Endothelial cell of umbilical vein (primary cell): ENCODE data around the gene CANT1. TPM values are rescaled to one million over a fixed set of nuclear protein-coding genes. Genes with fewer than 3 reads are reported as not detected.

Experiments
- BruUV-seq: library from RNA; stranded (reverse); fragments of 400-500 nt; replicated peaks from 2 replicates; lab custom pipeline; 2021; lab: Mats Ljungman, UMichigan
- CTCF ChIA-PET: fragments of 300-600, 350-600 bp; sonication (Branson Sonifier 250); formaldehyde crosslinking; loops from one replicate; lab custom pipeline; 2021; ENCODE audit warnings: antibody characterized with exemption, inconsistent platforms; lab: Charles Lee
- POLR2A ChIA-PET: fragments of 300-600, 350-600 bp; sonication (Branson Sonifier 250); formaldehyde crosslinking; loops from one replicate; lab custom pipeline; 2021; ENCODE audit warnings: antibody characterized with exemption, inconsistent platforms; lab: Charles Lee
- DNase-seq: peaks from one replicate; pipeline ENCODE4 v3.0.0-alpha.2; 2011; ENCODE audit warnings: low read depth, low spot score
- FAIRE-seq: peaks from 2 replicates; lab custom pipeline; 2011; peaks lifted over from hg19 to GRCh38; lab: Jason Lieb, UNC
- H2AFZ ChIP-seq: 2 replicates; pipeline ENCODE4 v1.6.0; 2012; ENCODE audit warnings: low read depth, low read length, control low read depth, inconsistent platforms
- H3K27ac ChIP-seq: 2 replicates; pipeline ENCODE4 v1.5.1; 2011; ENCODE audit warnings: low read depth, mild to moderate bottlenecking, control low read depth, low read length, moderate library complexity; ENCODE audit not compliant: insufficient read depth
- H3K27me3 ChIP-seq, 2 experiments: 2 replicates each; pipeline versions ENCODE4 v1.6.0 to v1.6.1; 2011; ENCODE audit warnings: low read length in 2 of 2, mixed read lengths in 1 of 2; ENCODE audit not compliant: control insufficient read depth in 2 of 2, insufficient read depth in 2 of 2
- H3K36me3 ChIP-seq, 2 experiments: 2 replicates in 1 of 2; 3 replicates in 1 of 2; pipeline ENCODE4 v1.5.1; 2011; ENCODE audit warnings: low read length in 2 of 2, mild to moderate bottlenecking in 1 of 2, moderate library complexity in 1 of 2; ENCODE audit not compliant: control insufficient read depth in 2 of 2, insufficient read depth in 2 of 2; ENCODE audit errors: extremely low read depth in 1 of 2
- H3K4me1 ChIP-seq: 3 replicates; pipeline ENCODE4 v1.5.1; 2011; ENCODE audit warnings: mild to moderate bottlenecking, low read length; ENCODE audit not compliant: control insufficient read depth, insufficient read depth; ENCODE audit errors: extremely low read depth
- H3K4me2 ChIP-seq: 2 replicates; pipeline ENCODE4 v1.6.1; 2011; ENCODE audit warnings: low read length, control low read depth, mixed read lengths; ENCODE audit not compliant: insufficient read depth
- H3K4me3 ChIP-seq, 3 experiments: fragments of 200-600 bp in 1 of 3; sonication (generic), shearing (Covaris generic) in 1 of 3; replicated peaks in 1 of 3; 2 replicates each; pipeline ENCODE4 v1.5.1; 2011 to 2016; ENCODE audit warnings: control low read depth in 3 of 3, low read length in 3 of 3, mild to moderate bottlenecking in 2 of 3, inconsistent platforms in 1 of 3, low read depth in 1 of 3, moderate library complexity in 1 of 3; ENCODE audit not compliant: insufficient read depth in 1 of 3
- H3K79me2 ChIP-seq: 2 replicates; pipeline ENCODE4 v1.6.0; 2012; ENCODE audit warnings: low read length, inconsistent platforms; ENCODE audit not compliant: control insufficient read depth, insufficient read depth
- H3K9ac ChIP-seq: replicated peaks from 2 replicates; pipeline ENCODE3; 2011; ENCODE audit warnings: low read length, control low read depth; ENCODE audit not compliant: insufficient read depth; ENCODE audit errors: extremely low read depth
- H3K9me1 ChIP-seq: replicated peaks from 3 replicates; pipeline ENCODE4 v1.6.0; 2011; ENCODE audit warnings: mild to moderate bottlenecking, low read length; ENCODE audit not compliant: control insufficient read depth, insufficient read depth; ENCODE audit errors: extremely low read depth
- H3K9me3 ChIP-seq: replicated peaks from 2 replicates; pipeline ENCODE4 v1.5.1; 2012; ENCODE audit warnings: low read length, inconsistent platforms; ENCODE audit not compliant: control insufficient read depth, insufficient read depth
- H4K20me1 ChIP-seq: replicated peaks from 2 replicates; pipeline ENCODE3; 2011; ENCODE audit warnings: mild to moderate bottlenecking, low read length; ENCODE audit not compliant: control insufficient read depth, insufficient read depth; ENCODE audit errors: extremely low read depth
- CTCF ChIP-seq, 2 donors: IDR thresholded peaks; 1 replicate in 1 of 2; 2 replicates in 1 of 2; pipeline ENCODE4 v1.5.1; 2011; ENCODE audit warnings: low read length in 2 of 2, mild to moderate bottlenecking in 2 of 2, moderate library complexity in 2 of 2, control low read depth in 1 of 2, inconsistent platforms in 1 of 2, low read depth in 1 of 2; ENCODE audit not compliant: insufficient read depth in 1 of 2; ENCODE audit errors: extremely low read depth in 1 of 2
- EZH2 ChIP-seq: IDR thresholded peaks from 2 replicates; pipeline ENCODE4 v1.6.1; 2012; ENCODE audit warnings: borderline replicate concordance, low read depth, mild to moderate bottlenecking, moderate library complexity, low read length, inconsistent platforms; ENCODE audit not compliant: severe bottlenecking
- FOS ChIP-seq: IDR thresholded peaks from 2 replicates; pipeline ENCODE4 v1.6.1; 2011; ENCODE audit warnings: mild to moderate bottlenecking, low read length, moderate library complexity, borderline replicate concordance; ENCODE audit not compliant: insufficient read depth
- GATA2 ChIP-seq: IDR thresholded peaks from 2 replicates; pipeline ENCODE4 v1.7.0; 2011; ENCODE audit warnings: low read depth, mild to moderate bottlenecking, moderate library complexity, mixed read lengths, low read length; ENCODE audit not compliant: insufficient read length, insufficient read depth
- JUN ChIP-seq: IDR thresholded peaks from 2 replicates; pipeline ENCODE4 v1.6.1; 2011; ENCODE audit warnings: borderline replicate concordance, low read depth; ENCODE audit not compliant: insufficient read length, insufficient read depth
- MYC ChIP-seq: IDR thresholded peaks from one replicate; pipeline ENCODE4 v1.6.1; 2011; ENCODE audit warnings: mild to moderate bottlenecking, low read depth, low read length
- POLR2A ChIP-seq: IDR thresholded peaks from 2 replicates; pipeline ENCODE4 v1.6.1; 2012; ENCODE audit warnings: low read depth, mild to moderate bottlenecking, control low read depth, low read length
- POLR2AphosphoS5 ChIP-seq: IDR thresholded peaks from 2 replicates; pipeline ENCODE4 v1.6.1; 2012; ENCODE audit warnings: low read depth, mild to moderate bottlenecking, control low read depth, low read length, moderate library complexity; ENCODE audit not compliant: insufficient read depth
- dilution Hi-C: fragments of 300-500 bp; cut with MboI; formaldehyde crosslinking; loops from one replicate; pipeline ENCODE4 v1.15.0; 2019; ENCODE audit warnings: low sequenced_read_pairs; ENCODE audit not compliant: extremely low pct_ligation_motif_present
- intact Hi-C: fragments of 100-400 bp; cut with micrococcal nuclease; formaldehyde crosslinking; loops from one replicate; pipeline ENCODE4 v1.10.0; 2022
- polyA plus RNA-seq, 4 experiments: library from polyadenylated mRNA; depleted of rRNA in 3 of 4; stranded (reverse) in 3 of 4; unstranded in 1 of 4; fragments of >200 nt; gene quantifications; 2 replicates each; pipeline versions ENCODE4 v1.2.1 to v1.2.3, GENCODE V29; 2011 to 2012; ENCODE audit warnings: missing spikeins in 1 of 4
- total RNA-seq: library from RNA; stranded (reverse); gene quantifications from 2 replicates; pipeline ENCODE4 v1.2.3, GENCODE V29; 2021

CANT1 gene
- total and polyA plus RNA-seq, 2 donors (not counting 3 experiments of a cell fraction or from before 2014, with no cell fraction given), result 85.0 to 93.6 TPM

DNA sequence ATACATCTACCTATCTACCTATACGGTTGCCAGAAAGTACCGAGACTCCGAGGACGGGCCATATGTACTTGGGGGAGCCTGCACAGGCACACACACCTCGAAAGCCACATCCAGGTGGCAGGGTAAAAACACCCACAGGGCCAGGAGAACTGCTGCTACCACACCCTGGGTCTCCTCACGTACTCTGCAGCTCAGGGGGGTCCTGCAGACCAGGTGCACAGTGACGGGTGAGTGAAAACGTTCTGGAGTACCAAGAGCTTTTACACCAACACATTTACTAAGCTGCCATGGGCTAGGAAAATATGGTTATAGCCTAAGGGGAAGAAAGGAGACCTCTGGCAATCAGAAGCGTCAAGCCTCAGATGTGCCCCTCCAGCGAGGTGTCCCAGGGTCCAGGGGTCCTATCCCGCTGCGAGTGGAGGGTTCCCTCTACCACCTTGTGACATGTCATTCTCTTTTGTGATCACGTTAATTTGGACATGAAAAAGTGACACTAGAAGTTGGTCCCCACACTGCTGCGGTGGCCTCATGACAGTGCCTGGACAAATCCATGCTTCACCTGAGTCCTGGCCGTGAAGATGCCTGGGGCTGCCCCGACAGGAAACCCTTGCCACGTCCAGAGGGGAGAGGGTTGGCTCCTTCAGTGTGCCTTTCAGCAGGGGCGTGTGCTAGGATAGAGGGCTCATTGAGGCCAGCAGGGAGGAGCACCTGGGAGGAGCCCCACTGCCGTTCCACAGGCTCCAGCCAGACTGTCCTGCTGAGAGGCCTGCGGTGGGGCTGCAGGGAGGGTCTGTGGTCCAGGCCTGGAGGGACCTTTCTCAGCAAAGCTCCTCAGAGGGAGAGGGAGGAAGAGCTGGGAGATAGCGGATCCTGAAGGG, 1.8 kb downstream of the CANT1 start:
- H3K9me1 ChIP-seq, result no peaks in the 10 kb centered on the region
- TF ChIP-seq GATA2, result no peak
- no peak for TF ChIP-seq POLR2AphosphoS5
- no peak for TF ChIP-seq CTCF (IDR thresholded peaks at IDR 0.05; ENCODE audit: extremely low read depth in 1 of 2, insufficient read depth in 1 of 2, low read depth in 1 of 2, low read length in 2 of 2)
- TF ChIP-seq EZH2, result no peak
- no peak for TF ChIP-seq MYC
- no peak for TF ChIP-seq POLR2A
- no peak for TF ChIP-seq FOS
- no peak for TF ChIP-seq JUN
- H3K4me2 ChIP-seq, result peak overlapping the region; percentile 53
- H3K4me1 ChIP-seq, result peaks cover 52% of the 10 kb centered on the region
- CTCF ChIA-PET, result interaction anchor here (0.6 kb wide), 1 partner anchor 32 kb away, joined by 3 read pairs; no protein-coding TSS in a partner anchor
- H3K36me3 ChIP-seq, result peaks cover 3% of the 10 kb centered on the region in 2 experiments
- H4K20me1 ChIP-seq, result no peaks in the 10 kb centered on the region
- intact Hi-C loops, result loop anchor here (2.0 kb wide), 1 partner anchor 15 kb away; no protein-coding TSS in a partner anchor
- DNase-seq, result no peak
- H3K79me2 ChIP-seq, result peaks cover 57% of the 10 kb centered on the region
- POLR2A ChIA-PET, result no interaction called here
- FAIRE-seq, result no peak
- H2AFZ ChIP-seq, result no peak overlapping the region
- peak overlapping the region in 1 of 3 experiments; percentile 69 for H3K4me3 ChIP-seq
- no TSS peak for BruUV-seq
- dilution Hi-C loops, result no loop called here
- H3K27ac ChIP-seq, result no peak overlapping the region
- H3K9me3 ChIP-seq, result no peaks in the 10 kb centered on the region
- H3K27me3 ChIP-seq, result no peaks in the 10 kb centered on the region
- H3K9ac ChIP-seq, result no peak overlapping the region
